Ishikawa (cell line): ENCODE measurements around the gene DPEP1.

ENCODE experiments used
- CEBPB ChIP-seq: IDR thresholded peaks from 2 replicates; pipeline ENCODE4 v1.6.1; 2012
- CREB1 ChIP-seq: IDR thresholded peaks from 2 replicates; pipeline ENCODE4 v1.6.1; 2012; ENCODE audit warnings: low read depth
- EGR1 ChIP-seq: IDR thresholded peaks from 2 replicates; pipeline ENCODE4 v1.6.1; 2012
- EP300 ChIP-seq: IDR thresholded peaks from 2 replicates; pipeline ENCODE4 v1.6.1; 2012; ENCODE audit warnings: borderline replicate concordance
- FOXM1 ChIP-seq: IDR thresholded peaks from 2 replicates; pipeline ENCODE4 v1.6.1; 2012; ENCODE audit warnings: low read depth, borderline replicate concordance
- NFIC ChIP-seq: IDR thresholded peaks from 2 replicates; pipeline ENCODE4 v1.6.1; 2012
- RAD21 ChIP-seq: IDR thresholded peaks from 2 replicates; pipeline ENCODE4 v1.6.1; 2012; ENCODE audit warnings: low read depth
- TAF1 ChIP-seq: IDR thresholded peaks from 2 replicates; pipeline ENCODE4 v1.6.1; 2012; ENCODE audit warnings: low read depth, mild to moderate bottlenecking
- TCF12 ChIP-seq: IDR thresholded peaks from 2 replicates; pipeline ENCODE4 v1.6.1; 2012; ENCODE audit warnings: low read depth
- TEAD4 ChIP-seq: IDR thresholded peaks from 2 replicates; pipeline ENCODE4 v1.6.1; 2012
- YY1 ChIP-seq: IDR thresholded peaks from 2 replicates; pipeline ENCODE4 v1.6.1; 2012; ENCODE audit warnings: low read depth
- ZBTB7A ChIP-seq: IDR thresholded peaks from 2 replicates; pipeline ENCODE4 v1.6.1; 2012; ENCODE audit warnings: low read depth
- TF ChIP-seq, protein P1 (sequence below): IDR thresholded peaks from 2 replicates; pipeline ENCODE4 v1.6.1; 2012; ENCODE audit warnings: low read depth, mild to moderate bottlenecking
- TF ChIP-seq, protein P2 (sequence below): IDR thresholded peaks from 2 replicates; pipeline ENCODE4 v1.6.1; 2012
- TF ChIP-seq, protein P3 (sequence below): IDR thresholded peaks from 2 replicates; pipeline ENCODE4 v1.6.1; 2012

DPEP1 gene

DNA sequence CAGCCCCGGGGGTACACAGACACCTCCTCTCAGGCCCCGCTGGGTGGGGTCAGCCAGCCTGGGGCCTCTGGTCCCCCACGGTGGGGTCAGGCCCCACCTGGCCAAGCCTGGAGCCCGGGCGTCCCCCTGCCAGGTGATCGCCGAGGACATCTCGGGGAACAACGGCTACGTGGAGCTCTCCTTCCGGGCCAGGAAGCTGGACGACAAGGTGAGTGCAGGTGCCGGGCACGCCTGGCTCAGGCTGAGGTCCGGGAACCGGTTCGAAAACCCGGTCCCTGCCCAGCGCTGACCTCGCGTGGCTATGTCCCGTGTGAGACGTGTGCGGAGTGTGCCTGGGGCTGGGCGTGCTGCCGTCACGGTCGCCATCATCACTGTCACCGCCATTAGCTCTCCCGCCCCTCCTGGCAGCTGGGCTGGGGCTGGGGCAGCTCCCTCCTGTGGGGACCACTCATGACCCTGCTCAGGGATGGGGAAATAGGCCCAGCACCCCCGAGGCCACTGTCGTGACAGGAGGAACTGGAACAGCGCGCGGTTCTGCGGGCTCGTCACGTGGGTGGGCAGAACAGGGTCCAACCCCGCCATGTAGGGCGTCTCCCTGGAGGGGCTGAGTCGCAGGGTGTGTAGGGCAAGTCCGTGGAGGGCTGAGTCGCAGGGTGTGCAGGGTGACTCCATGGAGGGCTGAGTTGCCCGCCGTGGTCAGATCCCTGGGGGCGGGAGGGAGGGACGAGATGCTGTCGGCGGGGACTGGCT, 29.4 kb upstream of the DPEP1 start:
- TF ChIP-seq, protein P1, sequence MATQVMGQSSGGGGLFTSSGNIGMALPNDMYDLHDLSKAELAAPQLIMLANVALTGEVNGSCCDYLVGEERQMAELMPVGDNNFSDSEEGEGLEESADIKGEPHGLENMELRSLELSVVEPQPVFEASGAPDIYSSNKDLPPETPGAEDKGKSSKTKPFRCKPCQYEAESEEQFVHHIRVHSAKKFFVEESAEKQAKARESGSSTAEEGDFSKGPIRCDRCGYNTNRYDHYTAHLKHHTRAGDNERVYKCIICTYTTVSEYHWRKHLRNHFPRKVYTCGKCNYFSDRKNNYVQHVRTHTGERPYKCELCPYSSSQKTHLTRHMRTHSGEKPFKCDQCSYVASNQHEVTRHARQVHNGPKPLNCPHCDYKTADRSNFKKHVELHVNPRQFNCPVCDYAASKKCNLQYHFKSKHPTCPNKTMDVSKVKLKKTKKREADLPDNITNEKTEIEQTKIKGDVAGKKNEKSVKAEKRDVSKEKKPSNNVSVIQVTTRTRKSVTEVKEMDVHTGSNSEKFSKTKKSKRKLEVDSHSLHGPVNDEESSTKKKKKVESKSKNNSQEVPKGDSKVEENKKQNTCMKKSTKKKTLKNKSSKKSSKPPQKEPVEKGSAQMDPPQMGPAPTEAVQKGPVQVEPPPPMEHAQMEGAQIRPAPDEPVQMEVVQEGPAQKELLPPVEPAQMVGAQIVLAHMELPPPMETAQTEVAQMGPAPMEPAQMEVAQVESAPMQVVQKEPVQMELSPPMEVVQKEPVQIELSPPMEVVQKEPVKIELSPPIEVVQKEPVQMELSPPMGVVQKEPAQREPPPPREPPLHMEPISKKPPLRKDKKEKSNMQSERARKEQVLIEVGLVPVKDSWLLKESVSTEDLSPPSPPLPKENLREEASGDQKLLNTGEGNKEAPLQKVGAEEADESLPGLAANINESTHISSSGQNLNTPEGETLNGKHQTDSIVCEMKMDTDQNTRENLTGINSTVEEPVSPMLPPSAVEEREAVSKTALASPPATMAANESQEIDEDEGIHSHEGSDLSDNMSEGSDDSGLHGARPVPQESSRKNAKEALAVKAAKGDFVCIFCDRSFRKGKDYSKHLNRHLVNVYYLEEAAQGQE, result no peak

DNA sequence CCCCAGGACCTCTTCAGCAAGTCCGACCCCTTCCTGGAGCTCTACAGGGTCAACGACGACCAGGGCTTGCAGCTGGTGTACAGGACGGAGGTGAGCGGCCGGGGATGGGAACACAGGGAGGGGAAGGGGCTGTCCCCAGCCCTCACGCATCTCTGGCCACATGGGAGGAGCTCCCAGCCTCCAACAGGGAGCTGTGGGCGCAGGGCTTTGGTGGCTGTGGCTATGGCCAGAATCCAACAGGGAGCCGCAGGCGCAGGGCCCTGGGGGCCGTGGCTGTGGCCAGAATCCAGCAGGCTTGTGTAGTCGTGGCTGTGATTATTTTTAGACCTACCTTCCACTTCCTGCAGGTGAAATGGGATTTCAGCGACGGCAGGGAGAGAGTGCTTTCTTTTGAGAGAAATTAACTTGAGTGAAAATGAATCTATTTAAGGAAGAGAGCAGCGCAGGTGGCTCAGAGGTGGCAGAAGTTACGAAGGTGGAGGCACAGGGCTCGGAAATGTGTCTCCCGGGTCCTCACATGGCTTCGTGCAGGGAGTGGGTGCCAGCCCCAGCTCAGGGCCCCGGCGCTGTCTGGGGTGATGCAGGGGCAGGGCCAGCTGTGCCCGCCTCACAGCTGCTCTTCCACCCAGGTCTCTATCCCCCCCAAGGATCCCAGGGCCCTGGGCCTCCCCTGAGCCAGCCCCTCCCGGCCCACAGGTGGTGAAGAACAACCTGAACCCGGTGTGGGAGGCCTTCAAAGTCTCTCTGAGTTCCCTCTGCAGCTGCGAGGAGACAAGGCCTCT, 28.5 kb upstream of the DPEP1 start:
- TF ChIP-seq EGR1 (no peak), YY1 (no peak)

DNA sequence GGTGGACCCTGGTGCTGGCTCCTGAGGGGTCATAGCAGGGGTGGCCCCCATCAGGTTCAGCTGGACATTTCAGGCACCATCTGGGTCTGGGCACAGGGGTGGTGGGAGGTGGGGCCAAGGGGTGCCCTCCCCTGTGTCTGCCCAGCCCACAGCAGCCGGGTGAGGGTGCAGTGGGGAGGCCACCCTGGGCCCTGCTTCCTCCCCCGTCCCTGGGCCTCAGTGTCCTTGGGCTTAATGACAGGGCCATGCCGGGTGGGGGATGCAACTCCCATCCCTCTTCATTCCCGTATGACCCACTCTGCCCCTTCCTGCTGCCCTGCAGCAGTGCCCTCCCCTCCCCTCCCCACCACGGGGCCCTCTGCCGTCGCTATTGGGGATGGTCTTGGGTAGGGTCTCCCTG, 27.2 kb upstream of the DPEP1 start:
- no peak for TF ChIP-seq CREB1
- TF ChIP-seq TAF1, result no peak
- TF ChIP-seq YY1, result no peak
- TF ChIP-seq, protein P2, sequence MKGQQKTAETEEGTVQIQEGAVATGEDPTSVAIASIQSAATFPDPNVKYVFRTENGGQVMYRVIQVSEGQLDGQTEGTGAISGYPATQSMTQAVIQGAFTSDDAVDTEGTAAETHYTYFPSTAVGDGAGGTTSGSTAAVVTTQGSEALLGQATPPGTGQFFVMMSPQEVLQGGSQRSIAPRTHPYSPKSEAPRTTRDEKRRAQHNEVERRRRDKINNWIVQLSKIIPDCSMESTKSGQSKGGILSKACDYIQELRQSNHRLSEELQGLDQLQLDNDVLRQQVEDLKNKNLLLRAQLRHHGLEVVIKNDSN, result no peak
- TF ChIP-seq NFIC, result no peak
- no peak for TF ChIP-seq CEBPB
- no peak for TF ChIP-seq RAD21
- TF ChIP-seq EP300, result no peak
- no peak for TF ChIP-seq EGR1
- TF ChIP-seq ZBTB7A, result no peak
- TF ChIP-seq TCF12, result no peak
- TF ChIP-seq, protein P3, sequence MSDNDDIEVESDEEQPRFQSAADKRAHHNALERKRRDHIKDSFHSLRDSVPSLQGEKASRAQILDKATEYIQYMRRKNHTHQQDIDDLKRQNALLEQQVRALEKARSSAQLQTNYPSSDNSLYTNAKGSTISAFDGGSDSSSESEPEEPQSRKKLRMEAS, result no peak
- no peak for TF ChIP-seq TEAD4
- TF ChIP-seq, protein P1, result no peak
- TF ChIP-seq FOXM1, result no peak

DNA sequence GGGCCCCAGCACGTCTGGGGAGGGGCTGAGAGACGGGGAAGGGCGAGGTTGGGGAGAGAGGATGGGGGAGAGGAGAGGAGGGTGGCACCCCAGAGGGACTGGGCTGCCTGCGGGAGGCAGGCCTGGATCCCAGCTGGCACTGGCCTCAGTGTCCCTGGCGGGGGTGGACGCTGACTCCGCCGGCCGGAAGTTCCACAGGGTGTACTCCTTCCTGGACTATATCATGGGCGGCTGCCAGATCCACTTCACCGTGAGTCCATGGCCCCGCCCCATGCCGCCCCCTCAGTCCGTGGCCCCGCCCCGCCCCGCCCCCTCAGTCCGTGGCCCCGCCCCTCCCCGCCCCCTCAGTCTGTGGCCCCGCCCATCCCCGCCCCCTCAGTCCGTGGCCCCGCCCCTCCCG, 26.6 kb upstream of the DPEP1 start:
- no peak for TF ChIP-seq FOXM1
- TF ChIP-seq TEAD4, result no peak
- TF ChIP-seq YY1, result no peak
- no peak for TF ChIP-seq ZBTB7A
- TF ChIP-seq, protein P1, result no peak
- TF ChIP-seq, protein P2, result no peak
- TF ChIP-seq, protein P3, result no peak
- TF ChIP-seq EP300, result no peak
- TF ChIP-seq CEBPB, result no peak
- no peak for TF ChIP-seq TCF12
- TF ChIP-seq CREB1, result no peak
- TF ChIP-seq EGR1, result no peak
- TF ChIP-seq RAD21, result no peak
- TF ChIP-seq NFIC, result no peak
